H9 (cell line): Measurements from ENCODE around the gene LIAS. TPM values are rescaled to one million over a fixed set of nuclear protein-coding genes. Genes with fewer than 3 reads are reported as not detected.

Experiments used
- DNase-seq: peaks from one replicate; pipeline ENCODE4 v3.0.0-alpha.2; 2017
- H2AFZ ChIP-seq: one replicate; pipeline ENCODE4 v1.6.1; 2013; ENCODE audit warnings: mild to moderate bottlenecking, low read length, control low read depth, moderate library complexity
- H2AK5ac ChIP-seq: 2 replicates; pipeline ENCODE4 v1.6.1; 2013; ENCODE audit warnings: low read length, control low read depth, mixed read lengths; ENCODE audit not compliant: insufficient read length
- H2BK120ac ChIP-seq: one replicate; pipeline ENCODE4 v1.6.1; 2013; ENCODE audit warnings: low read depth, mild to moderate bottlenecking, low read length, control low read depth, inconsistent platforms; ENCODE audit not compliant: poor library complexity, severe bottlenecking
- H2BK12ac ChIP-seq: 2 replicates; pipeline ENCODE4 v1.6.1; 2013; ENCODE audit warnings: low read length, control low read depth, mixed read lengths, low read depth; ENCODE audit not compliant: insufficient read length
- H2BK15ac ChIP-seq: 2 replicates; pipeline ENCODE4 v1.6.1; 2013; ENCODE audit warnings: low read depth, low read length, control low read depth
- H2BK20ac ChIP-seq: one replicate; pipeline ENCODE4 v1.6.1; 2013; ENCODE audit warnings: low read depth, mild to moderate bottlenecking, low read length, control low read depth, inconsistent platforms; ENCODE audit not compliant: poor library complexity, severe bottlenecking
- H2BK5ac ChIP-seq: 2 replicates; pipeline ENCODE4 v1.6.1; 2013; ENCODE audit warnings: low read length, control low read depth, mixed read lengths; ENCODE audit not compliant: insufficient read length
- H3K14ac ChIP-seq: 2 replicates; pipeline ENCODE4 v1.6.1; 2013; ENCODE audit warnings: low read length, control low read depth; ENCODE audit not compliant: insufficient read depth
- H3K18ac ChIP-seq: 2 replicates; pipeline ENCODE4 v1.6.1; 2013; ENCODE audit warnings: low read depth, mild to moderate bottlenecking, mixed read lengths, low read length, control low read depth; ENCODE audit not compliant: insufficient read length
- H3K23ac ChIP-seq: 2 replicates; pipeline ENCODE4 v1.6.1; 2013; ENCODE audit warnings: low read length, control low read depth, mixed read lengths, low read depth; ENCODE audit not compliant: insufficient read length
- H3K23me2 ChIP-seq: 2 replicates; pipeline ENCODE4 v1.6.1; 2013; ENCODE audit warnings: low read depth, mild to moderate bottlenecking, mixed read lengths, low read length, control low read depth; ENCODE audit not compliant: insufficient read length, poor library complexity, severe bottlenecking
- H3K27ac ChIP-seq: 2 replicates; pipeline ENCODE4 v1.5.1; 2013; ENCODE audit warnings: low read length, control low read depth, mixed read lengths, low read depth; ENCODE audit not compliant: insufficient read length
- H3K27me3 ChIP-seq: 2 replicates; pipeline ENCODE4 v1.6.1; 2013; ENCODE audit warnings: low read length, control low read depth, inconsistent platforms; ENCODE audit not compliant: insufficient read depth
- H3K4ac ChIP-seq: 2 replicates; pipeline ENCODE4 v1.6.1; 2013; ENCODE audit warnings: low read depth, mild to moderate bottlenecking, control low read depth, inconsistent platforms, low read length, moderate library complexity
- H3K4me1 ChIP-seq: 2 replicates; pipeline ENCODE4 v1.6.1; 2013; ENCODE audit warnings: low read length, control low read depth, inconsistent platforms; ENCODE audit not compliant: insufficient read depth
- H3K4me2 ChIP-seq: 2 replicates; pipeline ENCODE4 v1.6.1; 2013; ENCODE audit warnings: low read length, control low read depth, mixed read lengths; ENCODE audit not compliant: insufficient read length, insufficient read depth
- H3K56ac ChIP-seq: 2 replicates; pipeline ENCODE4 v1.6.1; 2013; ENCODE audit warnings: low read depth, mild to moderate bottlenecking, mixed read lengths, low read length, control low read depth; ENCODE audit not compliant: insufficient read length
- H3K79me1 ChIP-seq: 2 replicates; pipeline ENCODE4 v1.6.1; 2013; ENCODE audit warnings: low read depth, mild to moderate bottlenecking, moderate library complexity, low read length, control low read depth, inconsistent platforms; ENCODE audit not compliant: insufficient read depth, poor library complexity, severe bottlenecking
- H3K79me2 ChIP-seq: 2 replicates; pipeline ENCODE4 v1.6.1; 2013; ENCODE audit warnings: low read length, control low read depth, inconsistent platforms; ENCODE audit not compliant: insufficient read depth
- H3K9ac ChIP-seq: 2 replicates; pipeline ENCODE4 v1.6.1; 2013; ENCODE audit warnings: low read length, control low read depth, mixed read lengths; ENCODE audit not compliant: insufficient read length; ENCODE audit errors: extremely low read depth
- H3K9me3 ChIP-seq: one replicate; pipeline ENCODE4 v1.6.1; 2013; ENCODE audit warnings: low read depth, low read length, inconsistent platforms; ENCODE audit not compliant: control insufficient read depth
- H3T11ph ChIP-seq: one replicate; pipeline ENCODE4 v1.6.1; 2013; ENCODE audit warnings: mild to moderate bottlenecking, low read length, control low read depth, inconsistent platforms
- H4K20me1 ChIP-seq: one replicate; pipeline ENCODE4 v1.6.1; 2013; ENCODE audit not compliant: control insufficient read depth, insufficient read length, insufficient read depth
- H4K5ac ChIP-seq: 2 replicates; pipeline ENCODE4 v1.6.1; 2013; ENCODE audit warnings: low read depth, mild to moderate bottlenecking, mixed read lengths, low read length, control low read depth; ENCODE audit not compliant: insufficient read length
- H4K8ac ChIP-seq: replicated peaks from 2 replicates; pipeline ENCODE4 v1.6.1; 2013; ENCODE audit warnings: low read length, control low read depth, mixed read lengths, low read depth; ENCODE audit not compliant: insufficient read length
- H4K91ac ChIP-seq: 2 replicates; pipeline ENCODE4 v1.6.1; 2013; ENCODE audit warnings: low read depth, mild to moderate bottlenecking, moderate library complexity, mixed read lengths, low read length, control low read depth; ENCODE audit not compliant: insufficient read length
- H3K27ac Mint-ChIP-seq, 3 experiments: 2 replicates in 2 of 3; 3 replicates in 1 of 3; pipeline ENCODE4 v1.8.0; 2020 to 2021; ENCODE audit warnings: mixed read lengths in 3 of 3, mild to moderate bottlenecking in 1 of 3, moderate library complexity in 1 of 3
- H3K27me3 Mint-ChIP-seq: 2 replicates; pipeline ENCODE4 v1.8.0; 2021; ENCODE audit warnings: low read depth, mild to moderate bottlenecking, moderate library complexity, mixed read lengths
- H3K36me3 Mint-ChIP-seq, 3 experiments: 2 replicates in 2 of 3; 3 replicates in 1 of 3; pipeline ENCODE4 v1.8.0; 2020 to 2021; ENCODE audit warnings: low read depth in 3 of 3, mixed read lengths in 3 of 3; ENCODE audit not compliant: insufficient read depth in 1 of 3
- H3K4me1 Mint-ChIP-seq, 2 experiments: 2 replicates each; pipeline ENCODE4 v1.8.0; 2020; ENCODE audit warnings: mixed read lengths in 2 of 2
- H3K4me3 Mint-ChIP-seq, 2 experiments: 2 replicates in 1 of 2; 3 replicates in 1 of 2; pipeline ENCODE4 v1.8.0; 2020 to 2021; ENCODE audit warnings: mild to moderate bottlenecking in 2 of 2, mixed read lengths in 2 of 2, moderate library complexity in 1 of 2
- H3K9me3 Mint-ChIP-seq, 2 experiments: 2 replicates in 1 of 2; 3 replicates in 1 of 2; pipeline ENCODE4 v1.8.0; 2020; ENCODE audit warnings: mild to moderate bottlenecking in 2 of 2, mixed read lengths in 2 of 2, moderate library complexity in 1 of 2
- WGBS: extraction: QIAGEN DNeasy Blood & Tissue Kit; methylation state at CpG from one replicate; pipeline ENCODE4 v1.1.7; 2013; ENCODE audit warnings: missing lambda C conversion rate, low lambda C conversion rate, mixed read lengths; ENCODE audit not compliant: insufficient read length; ENCODE audit errors: extremely low coverage; 5-methylcytosine and 5-hydroxymethylcytosine counted together
- total RNA-seq: library from RNA; stranded (reverse); gene quantifications from 2 replicates; pipeline ENCODE4 v1.2.1, GENCODE V29; 2021
- TF ChIP-seq, protein P1 (sequence below): fragments of 200-600 bp; sonication (generic); conservative IDR thresholded peaks from 3 replicates; pipeline ENCODE4 v1.8.0; 2021; ENCODE audit warnings: antibody characterized with exemption, mild to moderate bottlenecking

The LIAS gene
- total RNA-seq, 1 experiment from 2014 or later: 18.5 TPM

DNA sequence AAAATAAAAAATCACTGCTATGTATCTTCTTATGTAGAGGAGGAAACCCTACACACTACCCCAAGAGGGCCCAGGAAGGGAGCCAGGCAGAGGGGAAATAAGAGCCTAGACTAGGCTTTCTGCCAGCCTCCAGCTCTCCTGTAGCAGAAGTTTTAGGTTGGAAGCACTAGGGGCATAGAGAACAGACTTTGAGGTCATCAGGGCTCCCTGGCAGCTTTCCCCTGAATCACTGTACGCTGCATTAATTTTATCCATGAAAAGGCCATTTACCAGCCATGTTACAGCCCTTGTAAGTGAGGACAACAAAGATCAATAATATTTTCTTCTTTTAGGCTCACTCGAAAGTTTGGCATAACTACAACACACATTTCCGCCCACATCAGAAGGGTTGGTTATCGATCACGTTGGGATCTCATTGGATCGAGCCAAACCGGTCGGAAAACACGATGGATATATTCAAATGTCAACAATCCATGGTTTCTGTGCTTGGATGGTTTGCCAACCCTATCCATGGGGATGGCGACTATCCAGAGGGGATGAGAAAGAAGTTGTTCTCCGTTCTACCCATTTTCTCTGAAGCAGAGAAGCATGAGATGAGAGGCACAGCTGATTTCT, 24.9 kb upstream of the LIAS start:
- no peak overlapping the region for H3K9ac ChIP-seq
- TF ChIP-seq, protein P1, sequence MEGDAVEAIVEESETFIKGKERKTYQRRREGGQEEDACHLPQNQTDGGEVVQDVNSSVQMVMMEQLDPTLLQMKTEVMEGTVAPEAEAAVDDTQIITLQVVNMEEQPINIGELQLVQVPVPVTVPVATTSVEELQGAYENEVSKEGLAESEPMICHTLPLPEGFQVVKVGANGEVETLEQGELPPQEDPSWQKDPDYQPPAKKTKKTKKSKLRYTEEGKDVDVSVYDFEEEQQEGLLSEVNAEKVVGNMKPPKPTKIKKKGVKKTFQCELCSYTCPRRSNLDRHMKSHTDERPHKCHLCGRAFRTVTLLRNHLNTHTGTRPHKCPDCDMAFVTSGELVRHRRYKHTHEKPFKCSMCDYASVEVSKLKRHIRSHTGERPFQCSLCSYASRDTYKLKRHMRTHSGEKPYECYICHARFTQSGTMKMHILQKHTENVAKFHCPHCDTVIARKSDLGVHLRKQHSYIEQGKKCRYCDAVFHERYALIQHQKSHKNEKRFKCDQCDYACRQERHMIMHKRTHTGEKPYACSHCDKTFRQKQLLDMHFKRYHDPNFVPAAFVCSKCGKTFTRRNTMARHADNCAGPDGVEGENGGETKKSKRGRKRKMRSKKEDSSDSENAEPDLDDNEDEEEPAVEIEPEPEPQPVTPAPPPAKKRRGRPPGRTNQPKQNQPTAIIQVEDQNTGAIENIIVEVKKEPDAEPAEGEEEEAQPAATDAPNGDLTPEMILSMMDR: no peak
- H3K23me2 ChIP-seq: no peaks in the 10 kb centered on the region
- Mint-ChIP-seq H3K4me1 (peaks cover 4 to 6% of the 10 kb centered on the region in 2 experiments), H3K27ac (no peak overlapping the region), H3K4me3 (no peak overlapping the region), H3K36me3 (no peaks in the 10 kb centered on the region), H3K9me3 (no peaks in the 10 kb centered on the region), H3K27me3 (peaks cover 8% of the 10 kb centered on the region)
- no peaks in the 10 kb centered on the region for H4K20me1 ChIP-seq
- H4K8ac ChIP-seq: no peak overlapping the region
- DNase-seq: no peak
- H2BK20ac ChIP-seq: no peak overlapping the region
- no CpG with 5 or more reads among the region's 11 CpGs for WGBS
- no peak overlapping the region for H2BK12ac ChIP-seq
- no peak overlapping the region for H3K56ac ChIP-seq
- no peak overlapping the region for H3K4me2 ChIP-seq
- no peak overlapping the region for H3K14ac ChIP-seq
- no peak overlapping the region for H3K4ac ChIP-seq
- no peak overlapping the region for H3K23ac ChIP-seq
- no peak overlapping the region for H2BK5ac ChIP-seq
- no peaks in the 10 kb centered on the region for H3K79me2 ChIP-seq
- no peak overlapping the region for H2AFZ ChIP-seq
- H2AK5ac ChIP-seq: no peak overlapping the region
- H2BK120ac ChIP-seq: no peak overlapping the region
- H3T11ph ChIP-seq: no peak overlapping the region
- H3K18ac ChIP-seq: no peak overlapping the region
- H4K91ac ChIP-seq: no peak overlapping the region
- H4K5ac ChIP-seq: no peak overlapping the region
- no peak overlapping the region for H2BK15ac ChIP-seq
- H3K9me3 ChIP-seq: no peaks in the 10 kb centered on the region
- H3K27ac ChIP-seq: no peak overlapping the region
- no peaks in the 10 kb centered on the region for H3K27me3 ChIP-seq
- no peaks in the 10 kb centered on the region for H3K79me1 ChIP-seq
- no peaks in the 10 kb centered on the region for H3K4me1 ChIP-seq
